HEK293T (cell line): ENCODE results near the gene HTT.

ENCODE experiments used
- BHLHE40 ChIP-seq: fragments of 450-650 bp; IDR thresholded peaks from 2 replicates; pipeline ENCODE4 v1.6.1; 2016; ENCODE audit warnings: mild to moderate bottlenecking, moderate library complexity, borderline replicate concordance
- ELF4 ChIP-seq: fragments of 450-650 bp; IDR thresholded peaks from 2 replicates; pipeline ENCODE4 v1.6.1; 2017; ENCODE audit warnings: antibody characterized with exemption
- FOXK2 ChIP-seq: fragments of 450-650 bp; IDR thresholded peaks from 2 replicates; pipeline ENCODE4 v1.6.1; 2016; ENCODE audit warnings: mild to moderate bottlenecking
- FOXM1 ChIP-seq: fragments of 450-650 bp; IDR thresholded peaks from 2 replicates; pipeline ENCODE4 v1.6.1; 2017; ENCODE audit warnings: mild to moderate bottlenecking, borderline replicate concordance
- HDGF ChIP-seq: fragments of 450-650 bp; IDR thresholded peaks from 2 replicates; pipeline ENCODE4 v1.6.1; 2017; ENCODE audit warnings: antibody characterized with exemption, borderline replicate concordance
- L3MBTL2 ChIP-seq: fragments of 450-650 bp; conservative IDR thresholded peaks from 2 replicates; pipeline ENCODE4 v1.6.1; 2016; ENCODE audit warnings: mild to moderate bottlenecking
- NFRKB ChIP-seq: fragments of 450-650 bp; IDR thresholded peaks from 2 replicates; pipeline ENCODE4 v1.6.1; 2016; ENCODE audit warnings: mild to moderate bottlenecking, moderate library complexity
- SP1 ChIP-seq: fragments of 450-650 bp; IDR thresholded peaks from 2 replicates; pipeline ENCODE4 v1.6.1; 2017
- SUZ12 ChIP-seq: fragments of 450-650 bp; IDR thresholded peaks from 2 replicates; pipeline ENCODE4 v1.6.1; 2016; ENCODE audit warnings: mild to moderate bottlenecking
- ZNF384 ChIP-seq: fragments of 450-650 bp; IDR thresholded peaks from 2 replicates; pipeline ENCODE4 v1.6.1; 2016
- TF ChIP-seq, protein P1 (sequence below): fragments of 450-650 bp; IDR thresholded peaks from 2 replicates; pipeline ENCODE4 v1.6.1; 2016

DNA sequence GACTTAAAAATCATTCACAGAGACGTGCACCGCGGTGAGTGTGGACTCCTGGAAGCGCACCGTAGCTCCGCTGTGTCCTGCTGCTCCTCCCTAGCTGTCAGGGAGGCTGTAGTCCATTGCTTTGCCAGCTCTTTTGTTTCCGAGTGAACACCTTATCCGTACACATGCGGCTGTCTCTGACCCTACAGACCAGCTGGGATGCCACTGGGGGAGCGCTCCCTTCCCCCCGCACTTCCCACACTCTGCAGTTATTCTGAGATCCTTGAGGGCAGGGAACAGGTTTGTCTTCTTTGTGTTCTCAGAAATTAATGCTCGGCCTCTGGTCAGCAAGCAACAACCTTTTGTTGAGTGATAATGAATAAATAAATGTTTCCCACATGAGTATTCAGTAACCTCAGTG is 140.8 kb downstream of the HTT start:
- TF ChIP-seq SP1 (no peak), FOXM1 (no peak), ELF4 (no peak), SUZ12 (no peak), L3MBTL2 (no peak), ZNF384 (no peak), FOXK2 (no peak), BHLHE40 (no peak), NFRKB (no peak), HDGF (no peak)
- TF ChIP-seq, protein P1, sequence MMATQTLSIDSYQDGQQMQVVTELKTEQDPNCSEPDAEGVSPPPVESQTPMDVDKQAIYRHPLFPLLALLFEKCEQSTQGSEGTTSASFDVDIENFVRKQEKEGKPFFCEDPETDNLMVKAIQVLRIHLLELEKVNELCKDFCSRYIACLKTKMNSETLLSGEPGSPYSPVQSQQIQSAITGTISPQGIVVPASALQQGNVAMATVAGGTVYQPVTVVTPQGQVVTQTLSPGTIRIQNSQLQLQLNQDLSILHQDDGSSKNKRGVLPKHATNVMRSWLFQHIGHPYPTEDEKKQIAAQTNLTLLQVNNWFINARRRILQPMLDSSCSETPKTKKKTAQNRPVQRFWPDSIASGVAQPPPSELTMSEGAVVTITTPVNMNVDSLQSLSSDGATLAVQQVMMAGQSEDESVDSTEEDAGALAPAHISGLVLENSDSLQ: no peak
